HCT116 (cell line): ENCODE data around the gene SYN1. TPM values are rescaled to one million over a fixed set of nuclear protein-coding genes. Genes with fewer than 3 reads are reported as not detected.

Experiments used
- ATAC-seq: fragments of 200-7000 bp; cut with Tn5 transposase; 2 replicates; pipeline ENCODE4 v1.9.1; 2020; ENCODE audit warnings: mild to moderate bottlenecking, moderate library complexity
- BruUV-seq: library from RNA; stranded (reverse); fragments of 400-500 nt; replicated peaks from 2 replicates; lab custom pipeline; 2021; lab: Mats Ljungman, UMichigan
- CTCF ChIA-PET: fragments of 300-600 bp; sonication (Branson Sonifier 250); formaldehyde crosslinking; loops from one replicate; lab custom pipeline; 2021; ENCODE audit warnings: antibody characterized with exemption; lab: Charles Lee
- POLR2A ChIA-PET: fragments of 300-600, 350-600 bp; sonication (Branson Sonifier 250); formaldehyde crosslinking; loops from one replicate; lab custom pipeline; 2021; ENCODE audit warnings: antibody characterized with exemption; lab: Charles Lee
- RAD21 ChIA-PET, 2 experiments: fragments of 300-600 bp; sonication (Branson Sonifier 250); formaldehyde crosslinking; loops; one replicate each; lab custom pipeline; 2023; ENCODE audit warnings: low total read pairs in 2 of 2; ENCODE audit not compliant: uncharacterized antibody in 2 of 2, unreplicated experiment in 2 of 2, low non-redundant PET in 1 of 2; lab: Charles Lee
- DNase-seq: peaks from one replicate; pipeline ENCODE4 v3.0.0-alpha.2; 2010; ENCODE audit warnings: low read depth, low spot score
- H2AFZ ChIP-seq: fragments of 200-600 bp; shearing (Covaris generic), sonication (generic); 2 replicates; pipeline ENCODE4 v1.6.1; 2017; ENCODE audit warnings: low read depth, mixed run types, mixed read lengths, antibody characterized with exemption, low read length; ENCODE audit not compliant: poor library complexity, severe bottlenecking
- H3K27ac ChIP-seq: 2 replicates; pipeline ENCODE4 v1.5.1; 2012; ENCODE audit warnings: low read depth, low read length
- H3K27me3 ChIP-seq: fragments of 200-600 bp; sonication (generic); 2 replicates; pipeline ENCODE4 v1.6.1; 2016; ENCODE audit warnings: mixed run types, low read length, mixed read lengths; ENCODE audit not compliant: insufficient read depth
- H3K36me3 ChIP-seq, 2 experiments: fragments of 200-500 bp in 1 of 2; fragments of 200-600 bp in 1 of 2; sonication (Bioruptor generic) in 1 of 2; sonication (generic) in 1 of 2; 2 replicates each; pipeline versions ENCODE4 v1.5.1 to v1.6.1; 2014 to 2016; ENCODE audit warnings: low read length in 2 of 2, inconsistent platforms in 1 of 2, mixed read lengths in 1 of 2, mixed run types in 1 of 2; ENCODE audit not compliant: insufficient read depth in 2 of 2, control insufficient read depth in 1 of 2
- H3K4me1 ChIP-seq, 2 experiments: fragments of 200-600 bp in 1 of 2; sonication (generic) in 1 of 2; 2 replicates each; pipeline versions ENCODE4 v1.5.1 to v1.6.1; 2012 to 2017; ENCODE audit warnings: low read length in 2 of 2, inconsistent platforms in 1 of 2, mild to moderate bottlenecking in 1 of 2, mixed read lengths in 1 of 2, mixed run types in 1 of 2, moderate library complexity in 1 of 2; ENCODE audit not compliant: insufficient read depth in 2 of 2, control insufficient read depth in 1 of 2
- H3K4me2 ChIP-seq: fragments of 200-600 bp; sonication (generic); 2 replicates; pipeline ENCODE4 v1.6.1; 2017; ENCODE audit warnings: mixed run types, low read length, mixed read lengths
- H3K4me3 ChIP-seq, 2 experiments: fragments of 200-600 bp in 1 of 2; sonication (generic) in 1 of 2; replicated peaks in 1 of 2; 2 replicates each; pipeline ENCODE4 v1.5.1; 2011 to 2016; ENCODE audit warnings: low read length in 2 of 2, control low read depth in 1 of 2, low read depth in 1 of 2, mild to moderate bottlenecking in 1 of 2, mixed read lengths in 1 of 2, mixed run types in 1 of 2
- H3K79me2 ChIP-seq: fragments of 200-600 bp; sonication (generic); 2 replicates; pipeline ENCODE4 v1.6.1; 2017; ENCODE audit warnings: mild to moderate bottlenecking, mixed run types, low read length, moderate library complexity, mixed read lengths; ENCODE audit not compliant: insufficient read depth
- H3K9ac ChIP-seq: fragments of 200-600 bp; sonication (generic); 2 replicates; pipeline ENCODE4 v1.6.1; 2016; ENCODE audit warnings: low read length, mixed read lengths
- H3K9me2 ChIP-seq: fragments of 200-600 bp; sonication (generic), shearing (Covaris generic); 2 replicates; pipeline ENCODE4 v1.6.1; 2017; ENCODE audit warnings: mixed run types, mild to moderate bottlenecking, moderate library complexity; ENCODE audit not compliant: insufficient read depth
- H3K9me3 ChIP-seq, 2 experiments: fragments of 200-500 bp in 1 of 2; fragments of 200-600 bp in 1 of 2; sonication (Bioruptor generic) in 1 of 2; sonication (generic) in 1 of 2; 2 replicates each; pipeline ENCODE4 v1.6.1; 2014 to 2017; ENCODE audit warnings: low read length in 2 of 2, mixed read lengths in 2 of 2, inconsistent platforms in 1 of 2, low read depth in 1 of 2, mild to moderate bottlenecking in 1 of 2, mixed run types in 1 of 2, moderate library complexity in 1 of 2; ENCODE audit not compliant: control insufficient read depth in 1 of 2, insufficient read depth in 1 of 2
- H4K20me1 ChIP-seq: fragments of 200-600 bp; sonication (generic), shearing (Covaris generic); 2 replicates; pipeline ENCODE4 v1.6.1; 2017; ENCODE audit warnings: mixed run types, mild to moderate bottlenecking, moderate library complexity; ENCODE audit not compliant: insufficient read depth
- CTCF ChIP-seq, 3 experiments: fragments of 200-600 bp in 1 of 3; sonication (generic) in 1 of 3; IDR thresholded peaks in 2 of 3; conservative IDR thresholded peaks in 1 of 3; 2 replicates each; pipeline ENCODE4 v1.5.1; 2012 to 2017; ENCODE audit warnings: low read depth in 2 of 3, low read length in 2 of 3, antibody characterized with exemption in 1 of 3, borderline replicate concordance in 1 of 3, control low read depth in 1 of 3, mild to moderate bottlenecking in 1 of 3, mixed read lengths in 1 of 3, mixed run types in 1 of 3, moderate library complexity in 1 of 3; ENCODE audit not compliant: insufficient read depth in 1 of 3
- intact Hi-C: fragments of 100-400 bp; cut with micrococcal nuclease; formaldehyde crosslinking; loops from 2 replicates; pipeline ENCODE4 v1.10.0; 2022
- total RNA-seq: library from RNA; stranded (reverse); gene quantifications from one replicate; pipeline ENCODE4 v1.2.1, GENCODE V29; 2021; ENCODE audit not compliant: unreplicated experiment
- TF ChIP-seq, protein P1 (sequence below): IDR thresholded peaks from 2 replicates; pipeline ENCODE4 v1.6.1; 2012; ENCODE audit warnings: low read depth

SYN1 gene
- total RNA-seq, 1 experiment from 2014 or later, result 0.86 TPM

DNA sequence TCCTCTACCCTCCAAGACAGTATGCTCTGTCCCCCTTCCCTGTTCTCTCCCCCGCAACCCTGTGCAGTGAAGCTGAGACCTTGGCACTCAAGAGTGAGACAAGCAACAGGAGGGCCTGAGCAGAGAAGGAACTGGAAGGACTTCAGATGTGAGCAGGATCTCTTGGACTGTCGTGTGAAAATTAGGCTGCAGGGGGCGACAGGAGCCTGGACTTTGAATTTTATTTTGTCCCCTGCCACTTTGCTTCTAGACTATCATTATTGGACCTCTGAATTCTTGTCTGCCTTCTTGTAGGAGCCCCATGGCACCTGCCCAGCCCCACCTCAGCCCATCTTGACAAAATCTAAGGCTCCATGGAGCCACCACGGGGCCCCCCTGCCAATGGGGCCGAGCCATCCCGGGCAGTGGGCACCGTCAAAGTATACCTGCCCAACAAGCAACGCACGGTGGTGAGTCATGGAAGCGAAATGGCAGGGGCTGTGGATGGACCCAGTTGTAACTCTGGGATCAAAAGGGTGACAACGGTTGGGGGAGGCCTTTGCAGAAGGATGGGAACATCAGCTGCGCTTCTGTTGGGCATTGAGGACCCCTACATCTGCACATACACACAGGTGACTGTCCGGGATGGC lies 56.9 kb downstream of the SYN1 start:
- Histone ChIP-seq H3K27me3 (no peaks in the 10 kb centered on the region), H3K4me2 (0 out of 2 replicates have a peak overlapping the region, but pooled peaks have one; percentile 19), H3K4me1 (peaks cover 0 to 15% of the 10 kb centered on the region in 2 experiments; a peak in 1 of 4 replicates), H3K9ac (no peak overlapping the region), H3K36me3 (peaks cover 0 to 3% of the 10 kb centered on the region in 2 experiments; a peak in 3 of 4 replicates), H3K27ac (no peak overlapping the region), H4K20me1 (no peaks in the 10 kb centered on the region), H3K79me2 (peaks cover 19% of the 10 kb centered on the region), H3K4me3 (no peak overlapping the region), H2AFZ (no peak overlapping the region), H3K9me3 (no peaks in the 10 kb centered on the region), H3K9me2 (no peaks in the 10 kb centered on the region)
- no TSS peak for BruUV-seq
- DNase-seq (no peak), ATAC-seq (no peak)
- ChIA-PET RAD21 (no interaction called here), CTCF (no interaction called here), POLR2A (no interaction called here)
- TF ChIP-seq CTCF (IDR thresholded peaks at IDR 0.05 in 2 of 3, conservative IDR thresholded peaks at IDR 0.05 in 1 of 3; ENCODE audit: borderline replicate concordance in 1 of 3, insufficient read depth in 1 of 3, low read depth in 2 of 3, low read length in 2 of 3), result peak in 2 of 3 experiments; percentile 39 to 42; a peak in 3 of 6 replicates
- TF ChIP-seq, protein P1, sequence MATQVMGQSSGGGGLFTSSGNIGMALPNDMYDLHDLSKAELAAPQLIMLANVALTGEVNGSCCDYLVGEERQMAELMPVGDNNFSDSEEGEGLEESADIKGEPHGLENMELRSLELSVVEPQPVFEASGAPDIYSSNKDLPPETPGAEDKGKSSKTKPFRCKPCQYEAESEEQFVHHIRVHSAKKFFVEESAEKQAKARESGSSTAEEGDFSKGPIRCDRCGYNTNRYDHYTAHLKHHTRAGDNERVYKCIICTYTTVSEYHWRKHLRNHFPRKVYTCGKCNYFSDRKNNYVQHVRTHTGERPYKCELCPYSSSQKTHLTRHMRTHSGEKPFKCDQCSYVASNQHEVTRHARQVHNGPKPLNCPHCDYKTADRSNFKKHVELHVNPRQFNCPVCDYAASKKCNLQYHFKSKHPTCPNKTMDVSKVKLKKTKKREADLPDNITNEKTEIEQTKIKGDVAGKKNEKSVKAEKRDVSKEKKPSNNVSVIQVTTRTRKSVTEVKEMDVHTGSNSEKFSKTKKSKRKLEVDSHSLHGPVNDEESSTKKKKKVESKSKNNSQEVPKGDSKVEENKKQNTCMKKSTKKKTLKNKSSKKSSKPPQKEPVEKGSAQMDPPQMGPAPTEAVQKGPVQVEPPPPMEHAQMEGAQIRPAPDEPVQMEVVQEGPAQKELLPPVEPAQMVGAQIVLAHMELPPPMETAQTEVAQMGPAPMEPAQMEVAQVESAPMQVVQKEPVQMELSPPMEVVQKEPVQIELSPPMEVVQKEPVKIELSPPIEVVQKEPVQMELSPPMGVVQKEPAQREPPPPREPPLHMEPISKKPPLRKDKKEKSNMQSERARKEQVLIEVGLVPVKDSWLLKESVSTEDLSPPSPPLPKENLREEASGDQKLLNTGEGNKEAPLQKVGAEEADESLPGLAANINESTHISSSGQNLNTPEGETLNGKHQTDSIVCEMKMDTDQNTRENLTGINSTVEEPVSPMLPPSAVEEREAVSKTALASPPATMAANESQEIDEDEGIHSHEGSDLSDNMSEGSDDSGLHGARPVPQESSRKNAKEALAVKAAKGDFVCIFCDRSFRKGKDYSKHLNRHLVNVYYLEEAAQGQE, result no peak
- intact Hi-C loops, result loop anchor here (2.0 to 10.0 kb wide), 7 partner anchors 65 to 932 kb away; partner anchors contain the start of genes CFP and ZNF81
